ENCODE measurements around the gene SPEM3.

DNA sequence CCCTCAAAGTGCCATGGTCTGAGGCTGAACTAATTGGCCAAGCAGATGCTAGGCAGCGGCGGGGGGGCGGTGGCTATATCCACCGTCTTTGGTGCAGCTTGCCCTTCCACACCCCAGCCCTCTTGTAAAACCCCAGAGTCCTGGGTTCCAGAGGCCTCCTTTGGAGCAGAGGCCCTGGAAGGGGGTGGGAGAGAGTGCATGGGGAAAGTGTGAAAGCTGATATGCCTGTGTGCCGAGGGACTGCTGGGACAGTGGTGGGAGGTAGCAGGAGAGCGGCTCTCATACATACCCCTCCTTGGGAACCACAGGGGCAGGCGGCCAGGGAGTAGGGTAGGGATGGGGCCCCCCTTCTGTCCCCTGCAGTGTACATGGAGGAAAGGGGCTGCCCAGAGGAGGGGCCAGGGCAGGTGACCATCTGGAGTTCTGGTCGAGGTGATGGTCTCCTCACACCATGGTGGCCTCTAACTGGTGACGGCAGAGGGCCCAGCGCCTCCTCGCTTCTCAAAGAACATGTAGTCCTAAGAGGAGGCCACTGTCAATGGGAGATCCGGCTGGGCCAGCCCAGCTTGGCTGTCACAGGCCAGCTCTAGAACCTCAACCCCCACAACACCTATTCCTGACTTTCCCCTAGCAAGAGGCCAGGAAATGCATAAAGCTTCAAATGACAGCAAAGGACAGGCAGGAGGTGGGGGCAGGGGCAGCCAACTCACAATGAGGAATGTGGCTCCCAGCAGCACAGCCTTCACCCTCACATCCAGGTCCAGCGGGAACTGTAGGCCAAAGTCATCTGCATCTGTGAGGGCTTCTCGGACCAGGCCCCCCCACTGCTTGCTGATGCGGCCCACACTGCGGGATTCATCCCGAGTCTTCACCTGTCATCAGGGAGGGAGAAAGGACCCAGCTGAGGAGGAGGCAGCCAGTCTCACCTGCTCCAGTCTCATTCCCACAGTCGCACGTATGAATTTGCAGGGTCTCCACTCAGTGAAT, 38.4 kb upstream of the SPEM3 start:
- TF ChIP-seq EP300 (IDR thresholded peaks at IDR 0.05) = no peak
- TF ChIP-seq, protein P1, sequence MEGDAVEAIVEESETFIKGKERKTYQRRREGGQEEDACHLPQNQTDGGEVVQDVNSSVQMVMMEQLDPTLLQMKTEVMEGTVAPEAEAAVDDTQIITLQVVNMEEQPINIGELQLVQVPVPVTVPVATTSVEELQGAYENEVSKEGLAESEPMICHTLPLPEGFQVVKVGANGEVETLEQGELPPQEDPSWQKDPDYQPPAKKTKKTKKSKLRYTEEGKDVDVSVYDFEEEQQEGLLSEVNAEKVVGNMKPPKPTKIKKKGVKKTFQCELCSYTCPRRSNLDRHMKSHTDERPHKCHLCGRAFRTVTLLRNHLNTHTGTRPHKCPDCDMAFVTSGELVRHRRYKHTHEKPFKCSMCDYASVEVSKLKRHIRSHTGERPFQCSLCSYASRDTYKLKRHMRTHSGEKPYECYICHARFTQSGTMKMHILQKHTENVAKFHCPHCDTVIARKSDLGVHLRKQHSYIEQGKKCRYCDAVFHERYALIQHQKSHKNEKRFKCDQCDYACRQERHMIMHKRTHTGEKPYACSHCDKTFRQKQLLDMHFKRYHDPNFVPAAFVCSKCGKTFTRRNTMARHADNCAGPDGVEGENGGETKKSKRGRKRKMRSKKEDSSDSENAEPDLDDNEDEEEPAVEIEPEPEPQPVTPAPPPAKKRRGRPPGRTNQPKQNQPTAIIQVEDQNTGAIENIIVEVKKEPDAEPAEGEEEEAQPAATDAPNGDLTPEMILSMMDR (IDR thresholded peaks at IDR 0.05) = no peak
